HEK293T (cell line): ENCODE results near the gene EXOC8.

ENCODE experiments used
- FOXA1 ChIP-seq: fragments of 450-650 bp; IDR thresholded peaks from 2 replicates; pipeline ENCODE4 v1.6.1; 2016; ENCODE audit warnings: mild to moderate bottlenecking
- FOXK2 ChIP-seq: fragments of 450-650 bp; IDR thresholded peaks from 2 replicates; pipeline ENCODE4 v1.6.1; 2016; ENCODE audit warnings: mild to moderate bottlenecking
- LEF1 ChIP-seq: fragments of 450-650 bp; IDR thresholded peaks from 2 replicates; pipeline ENCODE4 v1.6.1; 2017; ENCODE audit warnings: mild to moderate bottlenecking, borderline replicate concordance
- NFRKB ChIP-seq: fragments of 450-650 bp; IDR thresholded peaks from 2 replicates; pipeline ENCODE4 v1.6.1; 2016; ENCODE audit warnings: mild to moderate bottlenecking, moderate library complexity
- SP1 ChIP-seq: fragments of 450-650 bp; IDR thresholded peaks from 2 replicates; pipeline ENCODE4 v1.6.1; 2017
- SUZ12 ChIP-seq: fragments of 450-650 bp; IDR thresholded peaks from 2 replicates; pipeline ENCODE4 v1.6.1; 2016; ENCODE audit warnings: mild to moderate bottlenecking
- TARDBP ChIP-seq: fragments of 450-650 bp; IDR thresholded peaks from 2 replicates; pipeline ENCODE4 v1.6.1; 2016
- ZNF384 ChIP-seq: fragments of 450-650 bp; IDR thresholded peaks from 2 replicates; pipeline ENCODE4 v1.6.1; 2016

- no peak for TF ChIP-seq TARDBP
- TF ChIP-seq SP1: no peak
- no peak for TF ChIP-seq ZNF384
- no peak for TF ChIP-seq NFRKB
- no peak for TF ChIP-seq LEF1
- no peak for TF ChIP-seq FOXK2
- no peak for TF ChIP-seq FOXA1
- TF ChIP-seq SUZ12: no peak
Observed at GRCh38 chr1:231312432-231312788, 25.2 kb downstream of the EXOC8 start.
